ENCODE data around the gene VSTM4. TPM values are rescaled to one million over a fixed set of nuclear protein-coding genes. Genes with fewer than 3 reads are reported as not detected.

The VSTM4 gene
- total RNA-seq, 2 donors from 2014 or later: 6.9 to 36.0 TPM

GRCh38 chr10:49028639-49029038 lies 86.7 kb downstream of the VSTM4 start:
- H3K4me3 ChIP-seq: no peak overlapping the region

GRCh38 chr10:49025347-49025983 lies 89.9 kb downstream of the VSTM4 start:
- Histone ChIP-seq H3K4me3 (no peak overlapping the region), H3K27me3 (replicated peaks; ENCODE audit: insufficient read depth) (no peaks in the 10 kb centered on the region), H3K4me1 (replicated peaks) (no peaks in the 10 kb centered on the region), H3K27ac (no peak overlapping the region), H3K9me3 (no peaks in the 10 kb centered on the region), H3K36me3 (no peaks in the 10 kb centered on the region)
- intact Hi-C loops (cut with DNase I): no loop called here
- DNase-seq (ENCODE audit: low spot score): no peak
- TF ChIP-seq POLR2AphosphoS5 (IDR thresholded peaks at IDR 0.05) (no peak), CTCF (IDR thresholded peaks at IDR 0.05) (no peak), POLR2A (IDR thresholded peaks at IDR 0.05) (no peak)
- 93% methylated on average over 7 of the region's 7 CpGs for WGBS

More at GRCh38 chr10:49028639-49029038, 86.7 kb downstream of the VSTM4 start:
- TF ChIP-seq CTCF (IDR thresholded peaks at IDR 0.05) (no peak), POLR2AphosphoS5 (IDR thresholded peaks at IDR 0.05) (no peak), POLR2A (IDR thresholded peaks at IDR 0.05) (no peak)
- Histone ChIP-seq H3K4me1 (replicated peaks) (no peaks in the 10 kb centered on the region), H3K27me3 (replicated peaks; ENCODE audit: insufficient read depth) (no peaks in the 10 kb centered on the region), H3K36me3 (no peaks in the 10 kb centered on the region), H3K27ac (no peak overlapping the region), H3K9me3 (no peaks in the 10 kb centered on the region)
- no peak for DNase-seq (ENCODE audit: low spot score)
- 72% methylated on average over 2 of the region's 2 CpGs for WGBS
- intact Hi-C loops (cut with DNase I): no loop called here

- H3K4me1 ChIP-seq (replicated peaks): no peaks in the 10 kb centered on the region
- intact Hi-C loops (cut with DNase I): no loop called here
- no peaks in the 10 kb centered on the region for H3K9me3 ChIP-seq
- H3K36me3 ChIP-seq: no peaks in the 10 kb centered on the region
- no peak overlapping the region for H3K4me3 ChIP-seq
- H3K27ac ChIP-seq: peak overlapping the region in 1 of 2 donors; percentile 8
- WGBS: 64% methylated on average over 3 of the region's 3 CpGs
- TF ChIP-seq POLR2AphosphoS5 (IDR thresholded peaks at IDR 0.05) (no peak), CTCF (IDR thresholded peaks at IDR 0.05) (no peak), POLR2A (IDR thresholded peaks at IDR 0.05) (no peak)
- no peak for DNase-seq (ENCODE audit: low spot score)
- no peaks in the 10 kb centered on the region for H3K27me3 ChIP-seq (replicated peaks; ENCODE audit: insufficient read depth)
Measured at GRCh38 chr10:49024484-49024883, 90.8 kb downstream of the VSTM4 start.

- no peak overlapping the region for H3K4me3 ChIP-seq
- no peak for DNase-seq (ENCODE audit: low spot score)
- intact Hi-C loops (cut with DNase I): no loop called here
Measured at GRCh38 chr10:49023752-49024151, 91.6 kb downstream of the VSTM4 start.

More at GRCh38 chr10:49023752-49024151, 91.6 kb downstream of the VSTM4 start:
- Histone ChIP-seq H3K27me3 (replicated peaks; ENCODE audit: insufficient read depth) (no peaks in the 10 kb centered on the region), H3K36me3 (no peaks in the 10 kb centered on the region), H3K9me3 (no peaks in the 10 kb centered on the region), H3K27ac (peak overlapping the region; percentile 8 to 28), H3K4me1 (replicated peaks) (no peaks in the 10 kb centered on the region)
- TF ChIP-seq POLR2A (IDR thresholded peaks at IDR 0.05) (no peak), POLR2AphosphoS5 (IDR thresholded peaks at IDR 0.05) (no peak), CTCF (IDR thresholded peaks at IDR 0.05) (no peak)
- 22% methylated on average over 5 of the region's 5 CpGs for WGBS
